T-helper 22 cell (primary cell): ENCODE measurements around the gene PXN.
"Not testable (repeated sequence)": the region's sequence is repeated elsewhere in the genome, so short reads cannot be mapped to it uniquely, and the experiment has no call there.

Source experiments
- DNase-seq: peaks from one replicate; pipeline ENCODE4 v3.0.0-alpha.2; 2020; ENCODE audit warnings: low read depth

Gene PXN

GRCh38 chr12:120262852-120263747, 2.4 kb downstream of the PXN start:
- no peak for DNase-seq

- DNase-seq: no peak
These were observed 3.3 kb downstream of the PXN start for GRCh38 chr12:120261951-120262851.

GRCh38 chr12:120260607-120261006, 4.9 kb downstream of the PXN start:
- DNase-seq: no peak

- no peak for DNase-seq
These were observed 5.9 kb downstream of the PXN start for GRCh38 chr12:120259418-120260202.

- no peak for DNase-seq
These were observed 7.1 kb downstream of the PXN start for GRCh38 chr12:120258323-120258896.

- DNase-seq: no peak
These were observed 8.3 kb downstream of the PXN start for GRCh38 chr12:120257041-120257821.

GRCh38 chr12:120254809-120255208, 10.7 kb downstream of the PXN start:
- no peak for DNase-seq

GRCh38 chr12:120253313-120253712, 12.2 kb downstream of the PXN start:
- DNase-seq: peak; percentile 50

- peak; percentile 81 for DNase-seq
These were observed 13.2 kb downstream of the PXN start for GRCh38 chr12:120252071-120252906.

- DNase-seq: not testable (repeated sequence)
These were observed 14.0 kb downstream of the PXN start for GRCh38 chr12:120251364-120252070.

- DNase-seq: peak; percentile 32
These were observed 15.4 kb downstream of the PXN start for GRCh38 chr12:120249875-120250795.

- DNase-seq: no peak
These were observed 16.2 kb downstream of the PXN start for GRCh38 chr12:120249266-120249874.

- no peak for DNase-seq
These were observed 17.9 kb downstream of the PXN start for GRCh38 chr12:120247621-120248030.

GRCh38 chr12:120247183-120247582, 18.3 kb downstream of the PXN start:
- no peak for DNase-seq

- DNase-seq: not testable (repeated sequence)
These were observed 18.8 kb downstream of the PXN start for GRCh38 chr12:120246705-120247104.

- no peak for DNase-seq
These were observed 22.4 kb downstream of the PXN start for GRCh38 chr12:120242971-120243699.

- DNase-seq: no peak
These were observed 23.2 kb downstream of the PXN start for GRCh38 chr12:120242275-120242799.
